Activated naive CD4-positive, alpha-beta T cell treated with anti-CD3 and anti-CD28 coated beads, Interleukin-2, amount 50 U/mL, for 24 hours (primary cell): Measurements from ENCODE around the gene TBX1.

Experiments used
- H3K27ac Mint-ChIP-seq: one replicate; pipeline ENCODE4 v1.8.0; 2021; ENCODE audit warnings: mild to moderate bottlenecking, mixed read lengths
- H3K27me3 Mint-ChIP-seq: one replicate; pipeline ENCODE4 v1.8.0; 2021; ENCODE audit warnings: mixed read lengths
- H3K36me3 Mint-ChIP-seq: one replicate; pipeline ENCODE4 v1.8.0; 2021; ENCODE audit warnings: mixed read lengths
- H3K4me1 Mint-ChIP-seq: one replicate; pipeline ENCODE4 v1.8.0; 2021; ENCODE audit warnings: mixed read lengths
- H3K4me3 Mint-ChIP-seq: one replicate; pipeline ENCODE4 v1.8.0; 2021; ENCODE audit warnings: mild to moderate bottlenecking, mixed read lengths
- H3K9me3 Mint-ChIP-seq: one replicate; pipeline ENCODE4 v1.8.0; 2021; ENCODE audit warnings: mixed read lengths

The TBX1 gene

GRCh38 chr22:19753996-19754700 is 6.4 kb upstream of the TBX1 start:
- H3K4me1 Mint-ChIP-seq: peaks cover 18% of the 10 kb centered on the region
- no peak overlapping the region for H3K4me3 Mint-ChIP-seq
- H3K27ac Mint-ChIP-seq: no peak overlapping the region
- H3K27me3 Mint-ChIP-seq: peaks cover 15% of the 10 kb centered on the region
- H3K9me3 Mint-ChIP-seq: no peaks in the 10 kb centered on the region
- no peaks in the 10 kb centered on the region for H3K36me3 Mint-ChIP-seq

GRCh38 chr22:19754701-19755144 is 5.9 kb upstream of the TBX1 start:
- H3K36me3 Mint-ChIP-seq: no peaks in the 10 kb centered on the region
- peaks cover 22% of the 10 kb centered on the region for H3K4me1 Mint-ChIP-seq
- H3K27me3 Mint-ChIP-seq: peaks cover 18% of the 10 kb centered on the region
- no peaks in the 10 kb centered on the region for H3K9me3 Mint-ChIP-seq
- H3K4me3 Mint-ChIP-seq: no peak overlapping the region
- no peak overlapping the region for H3K27ac Mint-ChIP-seq

- Mint-ChIP-seq H3K27me3 (peaks cover 23% of the 10 kb centered on the region), H3K4me1 (peaks cover 27% of the 10 kb centered on the region), H3K27ac (no peak overlapping the region), H3K4me3 (no peak overlapping the region), H3K9me3 (no peaks in the 10 kb centered on the region), H3K36me3 (peaks cover 3% of the 10 kb centered on the region)
Observed at GRCh38 chr22:19755145-19755710, 5.3 kb upstream of the TBX1 start.

- Mint-ChIP-seq H3K27ac (no peak overlapping the region), H3K9me3 (no peaks in the 10 kb centered on the region), H3K4me3 (peak overlapping the region; percentile 67), H3K36me3 (peaks cover 3% of the 10 kb centered on the region), H3K27me3 (peaks cover 24% of the 10 kb centered on the region), H3K4me1 (peaks cover 29% of the 10 kb centered on the region)
Observed at GRCh38 chr22:19755722-19756287, 4.8 kb upstream of the TBX1 start.

GRCh38 chr22:19756288-19757128 is 4.1 kb upstream of the TBX1 start:
- Mint-ChIP-seq H3K27ac (no peak overlapping the region), H3K36me3 (peaks cover 3% of the 10 kb centered on the region), H3K27me3 (peaks cover 25% of the 10 kb centered on the region), H3K9me3 (no peaks in the 10 kb centered on the region), H3K4me1 (peaks cover 30% of the 10 kb centered on the region), H3K4me3 (peak overlapping the region; percentile 67)

- Mint-ChIP-seq H3K36me3 (peaks cover 3% of the 10 kb centered on the region), H3K4me1 (peaks cover 32% of the 10 kb centered on the region), H3K27ac (no peak overlapping the region), H3K27me3 (peaks cover 30% of the 10 kb centered on the region), H3K9me3 (no peaks in the 10 kb centered on the region), H3K4me3 (peak overlapping the region; percentile 70)
Observed at GRCh38 chr22:19757140-19757984, 3.2 kb upstream of the TBX1 start.

- H3K4me3 Mint-ChIP-seq: peak overlapping the region; percentile 70
- peaks cover 32% of the 10 kb centered on the region for H3K4me1 Mint-ChIP-seq
- H3K27ac Mint-ChIP-seq: no peak overlapping the region
- peaks cover 3% of the 10 kb centered on the region for H3K36me3 Mint-ChIP-seq
- H3K27me3 Mint-ChIP-seq: peaks cover 30% of the 10 kb centered on the region
- no peaks in the 10 kb centered on the region for H3K9me3 Mint-ChIP-seq
Observed at GRCh38 chr22:19757985-19758895, 2.3 kb upstream of the TBX1 start.

GRCh38 chr22:19758896-19759426 is 1.6 kb upstream of the TBX1 start:
- Mint-ChIP-seq H3K27me3 (peaks cover 34% of the 10 kb centered on the region), H3K27ac (no peak overlapping the region), H3K4me3 (no peak overlapping the region), H3K9me3 (no peaks in the 10 kb centered on the region), H3K4me1 (peaks cover 32% of the 10 kb centered on the region), H3K36me3 (peaks cover 3% of the 10 kb centered on the region)

- H3K27me3 Mint-ChIP-seq: peaks cover 34% of the 10 kb centered on the region
- H3K27ac Mint-ChIP-seq: no peak overlapping the region
- peaks cover 32% of the 10 kb centered on the region for H3K4me1 Mint-ChIP-seq
- peaks cover 3% of the 10 kb centered on the region for H3K36me3 Mint-ChIP-seq
- H3K4me3 Mint-ChIP-seq: peak overlapping the region; percentile 91
- no peaks in the 10 kb centered on the region for H3K9me3 Mint-ChIP-seq
Observed at GRCh38 chr22:19759427-19760057, 1.0 kb upstream of the TBX1 start.

GRCh38 chr22:19760951-19761724 is 560 bp downstream of the TBX1 start:
- peaks cover 30% of the 10 kb centered on the region for H3K4me1 Mint-ChIP-seq
- peaks cover 6% of the 10 kb centered on the region for H3K36me3 Mint-ChIP-seq
- H3K9me3 Mint-ChIP-seq: no peaks in the 10 kb centered on the region
- H3K27me3 Mint-ChIP-seq: peaks cover 40% of the 10 kb centered on the region
- H3K4me3 Mint-ChIP-seq: peak overlapping the region; percentile 80
- H3K27ac Mint-ChIP-seq: no peak overlapping the region

GRCh38 chr22:19761725-19762567 is 1.4 kb downstream of the TBX1 start:
- H3K27ac Mint-ChIP-seq: no peak overlapping the region
- H3K27me3 Mint-ChIP-seq: peaks cover 37% of the 10 kb centered on the region
- H3K4me1 Mint-ChIP-seq: peaks cover 25% of the 10 kb centered on the region
- H3K36me3 Mint-ChIP-seq: peaks cover 6% of the 10 kb centered on the region
- peak overlapping the region; percentile 80 for H3K4me3 Mint-ChIP-seq
- H3K9me3 Mint-ChIP-seq: no peaks in the 10 kb centered on the region
